Measurements from ENCODE around the gene ADGRA1.
"Not testable (repeated sequence)": the region's sequence is repeated elsewhere in the genome, so short reads cannot be mapped to it uniquely, and the experiment has no call there.

ADGRA1 gene

GRCh38 chr10:133143546-133143945 lies 55.8 kb downstream of the ADGRA1 start:
- DNase-seq (ENCODE audit: low read depth in 2 of 2): no peak

GRCh38 chr10:133144771-133145170 lies 57.0 kb downstream of the ADGRA1 start:
- no peak for DNase-seq (ENCODE audit: low read depth in 2 of 2)

- DNase-seq (ENCODE audit: low read depth in 2 of 2): no peak
Measured at GRCh38 chr10:133150226-133150625, 62.5 kb downstream of the ADGRA1 start.

GRCh38 chr10:133150656-133151055 lies 62.9 kb downstream of the ADGRA1 start:
- DNase-seq (ENCODE audit: low read depth in 2 of 2): no peak

GRCh38 chr10:133151071-133151470 lies 63.3 kb downstream of the ADGRA1 start:
- DNase-seq (ENCODE audit: low read depth in 2 of 2): not testable (repeated sequence)

GRCh38 chr10:133151543-133151972 lies 63.8 kb downstream of the ADGRA1 start:
- DNase-seq (ENCODE audit: low read depth in 2 of 2): no peak

GRCh38 chr10:133154411-133154810 lies 66.7 kb downstream of the ADGRA1 start:
- DNase-seq (ENCODE audit: low read depth in 2 of 2): no peak

GRCh38 chr10:133154996-133155778 lies 67.5 kb downstream of the ADGRA1 start:
- DNase-seq (ENCODE audit: low read depth in 2 of 2): no peak

- no peak for DNase-seq (ENCODE audit: low read depth in 2 of 2)
Measured at GRCh38 chr10:133156674-133157579, 69.2 kb downstream of the ADGRA1 start.

- DNase-seq (ENCODE audit: low read depth in 2 of 2): no peak
Measured at GRCh38 chr10:133157662-133158436, 70.1 kb downstream of the ADGRA1 start.

GRCh38 chr10:133158437-133158755 lies 70.7 kb downstream of the ADGRA1 start:
- DNase-seq (ENCODE audit: low read depth in 2 of 2): no peak

- DNase-seq (ENCODE audit: low read depth in 2 of 2): no peak
Measured at GRCh38 chr10:133158756-133159610, 71.3 kb downstream of the ADGRA1 start.

GRCh38 chr10:133159611-133159949 lies 71.9 kb downstream of the ADGRA1 start:
- DNase-seq (ENCODE audit: low read depth in 2 of 2): no peak

- DNase-seq (ENCODE audit: low read depth in 2 of 2): no peak
Measured at GRCh38 chr10:133159950-133160825, 72.5 kb downstream of the ADGRA1 start, which contains the start of gene KNDC1. Gene KNDC1, plus strand, starts transcription at chr10:133160219. Its CDS starts 249 bp downstream, at chr10:133160468.

- DNase-seq (ENCODE audit: low read depth in 2 of 2): no peak
Measured at GRCh38 chr10:133160826-133161471, 73.2 kb downstream of the ADGRA1 start.

- DNase-seq (ENCODE audit: low read depth in 2 of 2): no peak
Measured at GRCh38 chr10:133161486-133162109, 73.9 kb downstream of the ADGRA1 start.

- no peak for DNase-seq (ENCODE audit: low read depth in 2 of 2)
Measured at GRCh38 chr10:133162178-133162909, 74.6 kb downstream of the ADGRA1 start.
